Heart left ventricle (tissue), 16 donors: ENCODE results near the gene BMP8A. TPM values are rescaled to one million over a fixed set of nuclear protein-coding genes. Genes with fewer than 3 reads are reported as not detected.

Experiments
- ATAC-seq, 4 donors: fragments of 200-7000 bp; cut with Tn5 transposase; one replicate each; pipeline ENCODE4 v1.9.1; 2020 to 2022; ENCODE audit warnings: moderate library complexity in 4 of 4, mild to moderate bottlenecking in 3 of 4, moderate number of reproducible peaks in 1 of 4
- DNase-seq, 5 donors: peaks; one replicate each; pipeline ENCODE4 v3.0.0-alpha.2; 2020
- H3K27ac ChIP-seq, 12 donors: fragments of 200-600 bp; sonication (generic) in 4 of 12; one replicate each; pipeline versions ENCODE4 v1.5.0 to v1.8.0; 2016 to 2022; ENCODE audit warnings: mild to moderate bottlenecking in 2 of 12
- H3K27me3 ChIP-seq, 9 donors: fragments of 200-600 bp; sonication (generic) in 2 of 9; one replicate each; pipeline versions ENCODE4 v1.5.1 to v1.8.0; 2016 to 2022; ENCODE audit warnings: mild to moderate bottlenecking in 3 of 9
- H3K36me3 ChIP-seq, 9 donors: fragments of 200-600 bp; sonication (generic) in 2 of 9; one replicate each; pipeline versions ENCODE4 v1.5.0 to v1.8.0; 2018 to 2022; ENCODE audit warnings: mild to moderate bottlenecking in 2 of 9
- H3K4me1 ChIP-seq, 12 donors: fragments of 200-600 bp; sonication (generic) in 4 of 12; one replicate each; pipeline versions ENCODE4 v1.5.0 to v1.8.0; 2016 to 2022; ENCODE audit warnings: mild to moderate bottlenecking in 3 of 12
- H3K4me3 ChIP-seq, 12 donors: fragments of 200-600 bp; sonication (generic) in 4 of 12; one replicate each; pipeline versions ENCODE4 v1.5.0 to v1.8.0; 2017 to 2022; ENCODE audit warnings: mild to moderate bottlenecking in 9 of 12, moderate library complexity in 4 of 12
- H3K9me3 ChIP-seq, 12 donors: fragments of 200-600 bp; sonication (generic) in 4 of 12; one replicate each; pipeline versions ENCODE4 v1.5.0 to v1.8.0; 2016 to 2022; ENCODE audit warnings: mild to moderate bottlenecking in 1 of 12
- POLR2A ChIP-seq, 2 donors: fragments of 450-650 bp; IDR thresholded peaks; one replicate each; pipeline ENCODE4 v1.6.1; 2017; ENCODE audit warnings: antibody characterized with exemption in 2 of 2, mild to moderate bottlenecking in 2 of 2, moderate library complexity in 2 of 2
- WGBS, 4 donors: extraction: QIAGEN DNeasy Blood & Tissue Kit in 2 of 4; methylation state at CpG; one replicate each; pipeline versions ENCODE4 v1.1.5 to v1.1.7; 2013 to 2018; 5-methylcytosine and 5-hydroxymethylcytosine counted together
- intact Hi-C, 10 donors: fragments of 100-400 bp; cut with DNase I; formaldehyde crosslinking; loops; one replicate each; pipeline versions ENCODE4 v1.11.1 to v1.14.2; 2022
- polyA plus RNA-seq, 2 donors: library from polyadenylated mRNA; stranded (reverse); fragments of 200-250 nt; gene quantifications; one replicate each; pipeline ENCODE4 v1.2.3, GENCODE V29; 2013
- total RNA-seq, 9 donors: library from RNA; depleted of rRNA in 2 of 9; stranded (reverse); fragments of >200 nt in 2 of 9; fragmentation: NEBNext Ultra II Directional in 3 of 9; extraction: Animal tissue kit (Norgen Biotek cat#: 25700) in 3 of 9; gene quantifications; one replicate each; pipeline versions ENCODE4 v1.1.0 to v1.2.4, GENCODE V29; 2016 to 2023
- TF ChIP-seq, protein P1 (sequence below), 12 donors: fragments of 200-600 bp; sonication (generic) in 4 of 12; IDR thresholded peaks; one replicate each; pipeline versions ENCODE4 v1.5.0 to v1.8.0; 2018 to 2022; ENCODE audit warnings: antibody characterized with exemption in 12 of 12, mild to moderate bottlenecking in 5 of 12
- donor health status: ischemic (EF 13 %, LVEDD 7.1; RV severe dilation, severe dysfunction).
- donor health status: healthy with polysubstance abuse.
- donor health status: DM: no; HTN: yes; CAD: no.
- donor health status: DM: no; HTN: no; CAD: no.
- donor health status: ischemic (EF 25% LVEDD 6.9; RV normal size, moderate dysfunction).
- donor health status: ischemic (EF 25% LVEDD 5.7; RV mildly dilated, moderate dysfunction).
- donor health status: healthy.
- donor health status: DM: yes; HTN: yes; CAD: no.
- donor health status: ischemic (EF 35%, LVEDD 5.7; RV mildly dilated, moderate dysfunction).
- donor health status: nonischemic (EF 11% LVEDD 7.7; RV severe dilation, severe dysfunction).
- donor health status: DM: yes; HTN: yes; CAD: no.
- donor health status: PGD.
- donor health status: ischemic (EF 29% LVEDD 5.4; RV normal size, mild dysfunction).
- donor health status: nonischemic (EF 23%, LVEDD 6.1; RV moderate dilation, normal function).

The BMP8A gene
- total and polyA plus RNA-seq, 11 donors = 0.22 to 2.4 (median 0.60) TPM; not detected in 2

DNA sequence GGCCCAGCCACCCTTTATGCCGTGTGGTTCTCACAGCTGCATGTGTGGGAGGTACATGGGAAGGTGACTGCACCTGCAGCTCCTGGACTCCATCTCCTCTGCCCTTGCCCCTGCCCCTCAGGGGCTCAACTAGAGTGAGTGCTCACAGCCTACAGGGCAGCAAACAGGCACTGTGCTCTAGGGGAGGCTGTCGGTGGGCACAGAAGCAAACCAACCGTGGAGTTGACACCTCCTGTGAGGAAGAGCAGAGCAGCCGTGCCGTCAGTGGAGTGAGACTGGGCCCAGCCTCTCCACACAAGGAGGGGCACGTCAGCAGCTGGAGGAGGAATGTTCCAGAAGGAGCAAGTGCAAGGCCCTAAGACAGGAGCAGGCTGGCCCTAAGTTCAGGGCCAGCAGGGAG, 32.7 kb downstream of the BMP8A start:
- H3K9me3 ChIP-seq = no peaks in the 10 kb centered on the region
- peaks cover 0 to 10% (median 0%) of the 10 kb centered on the region in 12 donors for H3K4me1 ChIP-seq
- H3K36me3 ChIP-seq = peaks cover 0 to 33% (median 25%) of the 10 kb centered on the region in 9 donors
- WGBS, 4 donors = 65 to 79% (median 67%) methylated on average over 4 to 6 of the region's 6 CpGs
- no peaks in the 10 kb centered on the region for H3K27me3 ChIP-seq
- intact Hi-C loops = no loop called here
- no peak overlapping the region for H3K27ac ChIP-seq
- ATAC-seq (no peak), DNase-seq (no peak)
- no peak for TF ChIP-seq POLR2A (IDR thresholded peaks at IDR 0.05)
- TF ChIP-seq, protein P1, sequence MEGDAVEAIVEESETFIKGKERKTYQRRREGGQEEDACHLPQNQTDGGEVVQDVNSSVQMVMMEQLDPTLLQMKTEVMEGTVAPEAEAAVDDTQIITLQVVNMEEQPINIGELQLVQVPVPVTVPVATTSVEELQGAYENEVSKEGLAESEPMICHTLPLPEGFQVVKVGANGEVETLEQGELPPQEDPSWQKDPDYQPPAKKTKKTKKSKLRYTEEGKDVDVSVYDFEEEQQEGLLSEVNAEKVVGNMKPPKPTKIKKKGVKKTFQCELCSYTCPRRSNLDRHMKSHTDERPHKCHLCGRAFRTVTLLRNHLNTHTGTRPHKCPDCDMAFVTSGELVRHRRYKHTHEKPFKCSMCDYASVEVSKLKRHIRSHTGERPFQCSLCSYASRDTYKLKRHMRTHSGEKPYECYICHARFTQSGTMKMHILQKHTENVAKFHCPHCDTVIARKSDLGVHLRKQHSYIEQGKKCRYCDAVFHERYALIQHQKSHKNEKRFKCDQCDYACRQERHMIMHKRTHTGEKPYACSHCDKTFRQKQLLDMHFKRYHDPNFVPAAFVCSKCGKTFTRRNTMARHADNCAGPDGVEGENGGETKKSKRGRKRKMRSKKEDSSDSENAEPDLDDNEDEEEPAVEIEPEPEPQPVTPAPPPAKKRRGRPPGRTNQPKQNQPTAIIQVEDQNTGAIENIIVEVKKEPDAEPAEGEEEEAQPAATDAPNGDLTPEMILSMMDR (IDR thresholded peaks at IDR 0.05) = no peak
- no peak overlapping the region for H3K4me3 ChIP-seq

DNA sequence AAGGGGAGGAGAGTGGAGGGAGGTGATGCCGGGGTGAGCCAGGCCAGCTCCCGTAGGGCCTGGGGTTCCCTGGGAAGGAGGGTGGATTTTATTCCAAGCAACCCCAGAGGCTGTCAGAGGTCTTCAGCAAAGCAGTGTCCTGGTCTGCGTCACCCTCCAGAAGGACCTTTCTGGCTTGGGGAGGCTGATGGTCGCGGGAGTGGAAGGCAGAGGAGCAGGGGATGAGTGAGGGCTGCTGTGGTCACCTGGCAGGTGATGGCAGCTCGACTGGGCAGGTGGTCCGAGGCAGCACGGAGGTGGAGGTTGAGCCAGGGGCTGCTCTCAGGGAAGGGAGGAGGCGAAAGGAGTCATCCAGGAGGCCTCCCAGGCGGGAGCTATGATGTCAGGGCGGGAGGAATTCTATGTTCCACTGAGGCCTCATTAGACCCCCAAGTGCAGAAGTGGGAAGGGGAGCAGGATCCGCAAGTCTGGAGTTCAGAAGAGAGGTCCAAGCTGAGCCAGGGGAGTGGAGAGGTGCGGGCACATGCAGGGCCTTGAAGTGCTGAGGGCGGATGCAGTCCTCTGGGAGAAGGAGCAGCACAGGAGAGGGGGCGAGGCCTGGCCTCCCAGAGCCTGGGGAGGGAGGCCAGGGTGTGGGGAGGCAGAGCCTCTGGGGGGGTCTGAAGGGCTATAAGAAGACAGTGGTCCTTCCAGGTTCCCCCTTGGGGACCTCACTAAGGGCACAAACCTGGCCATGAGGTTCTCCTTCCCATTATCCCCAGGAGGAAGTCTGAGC, 33.3 kb downstream of the BMP8A start:
- TF ChIP-seq, protein P1 (IDR thresholded peaks at IDR 0.05) = no peak
- no peak for TF ChIP-seq POLR2A (IDR thresholded peaks at IDR 0.05)
- no peaks in the 10 kb centered on the region for H3K9me3 ChIP-seq
- 82 to 91% (median 89%) methylated on average over 15 of the region's 15 CpGs for WGBS, 4 donors
- peaks cover 0 to 37% (median 30%) of the 10 kb centered on the region in 9 donors for H3K36me3 ChIP-seq
- ATAC-seq = no peak
- intact Hi-C loops = no loop called here
- DNase-seq = no peak
- peak overlapping the region in 1 of 12 donors; percentile 53 for H3K27ac ChIP-seq
- H3K4me1 ChIP-seq = peaks cover 0 to 10% (median 0%) of the 10 kb centered on the region in 12 donors
- H3K27me3 ChIP-seq = no peaks in the 10 kb centered on the region
- H3K4me3 ChIP-seq = no peak overlapping the region

DNA sequence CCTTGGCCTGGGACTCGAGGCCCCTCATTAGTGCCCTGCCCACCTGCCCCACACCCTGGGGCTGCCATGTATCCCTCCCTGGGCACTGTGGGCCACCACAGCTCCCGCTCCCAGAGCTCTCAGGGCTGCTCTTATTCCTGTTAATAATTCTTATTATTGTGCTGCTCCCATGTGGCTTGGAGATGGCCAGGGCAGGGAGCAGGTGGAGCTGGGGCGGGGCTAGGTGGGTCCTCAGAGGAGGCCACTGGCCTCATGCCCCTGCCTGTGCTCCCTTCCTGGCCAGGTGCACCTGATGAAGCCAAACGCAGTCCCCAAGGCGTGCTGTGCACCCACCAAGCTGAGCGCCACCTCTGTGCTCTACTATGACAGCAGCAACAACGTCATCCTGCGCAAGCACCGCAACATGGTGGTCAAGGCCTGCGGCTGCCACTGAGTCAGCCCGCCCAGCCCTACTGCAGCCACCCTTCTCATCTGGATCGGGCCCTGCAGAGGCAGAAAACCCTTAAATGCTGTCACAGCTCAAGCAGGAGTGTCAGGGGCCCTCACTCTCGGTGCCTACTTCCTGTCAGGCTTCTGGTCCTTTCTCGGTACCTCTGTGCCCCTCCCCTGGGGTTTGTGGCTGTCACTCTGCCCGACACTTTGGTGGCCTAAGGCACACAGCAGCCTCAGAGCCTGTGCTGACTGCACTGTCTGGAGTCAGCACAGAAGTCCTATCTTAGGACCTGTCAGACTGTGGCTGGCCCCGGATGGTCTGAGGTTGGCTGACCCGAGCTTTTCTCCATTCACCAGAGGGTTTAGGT, 34.1 kb downstream of the BMP8A start:
- WGBS, 4 donors = 83 to 89% (median 87%) methylated on average over 12 to 17 of the region's 17 CpGs
- DNase-seq (peak in 1 of 5 donors; percentile 28), ATAC-seq (peak in 3 of 4 donors; percentile 67 to 73 (median 71))
- no peaks in the 10 kb centered on the region for H3K27me3 ChIP-seq
- H3K4me3 ChIP-seq = no peak overlapping the region
- intact Hi-C loops = no loop called here
- no peaks in the 10 kb centered on the region for H3K9me3 ChIP-seq
- H3K36me3 ChIP-seq = peaks cover 0 to 42% (median 36%) of the 10 kb centered on the region in 9 donors
- peak overlapping the region in 7 of 12 donors; percentile 25 to 63 (median 42) for H3K27ac ChIP-seq
- H3K4me1 ChIP-seq = peaks cover 0 to 10% (median 0%) of the 10 kb centered on the region in 12 donors
- TF ChIP-seq, protein P1 (IDR thresholded peaks at IDR 0.05) = no peak
- TF ChIP-seq POLR2A (IDR thresholded peaks at IDR 0.05) = no peak
